H9 (cell line): ENCODE data around the gene CHRM4. TPM values are rescaled to one million over a fixed set of nuclear protein-coding genes. Genes with fewer than 3 reads are reported as not detected.

Experiments
- DNase-seq: peaks from one replicate; pipeline ENCODE4 v3.0.0-alpha.2; 2017
- H2AFZ ChIP-seq: one replicate; pipeline ENCODE4 v1.6.1; 2013; ENCODE audit warnings: mild to moderate bottlenecking, low read length, control low read depth, moderate library complexity
- H2AK5ac ChIP-seq: 2 replicates; pipeline ENCODE4 v1.6.1; 2013; ENCODE audit warnings: low read length, control low read depth, mixed read lengths; ENCODE audit not compliant: insufficient read length
- H2BK120ac ChIP-seq: one replicate; pipeline ENCODE4 v1.6.1; 2013; ENCODE audit warnings: low read depth, mild to moderate bottlenecking, low read length, control low read depth, inconsistent platforms; ENCODE audit not compliant: poor library complexity, severe bottlenecking
- H2BK12ac ChIP-seq: 2 replicates; pipeline ENCODE4 v1.6.1; 2013; ENCODE audit warnings: low read length, control low read depth, mixed read lengths, low read depth; ENCODE audit not compliant: insufficient read length
- H2BK15ac ChIP-seq: 2 replicates; pipeline ENCODE4 v1.6.1; 2013; ENCODE audit warnings: low read depth, low read length, control low read depth
- H2BK20ac ChIP-seq: one replicate; pipeline ENCODE4 v1.6.1; 2013; ENCODE audit warnings: low read depth, mild to moderate bottlenecking, low read length, control low read depth, inconsistent platforms; ENCODE audit not compliant: poor library complexity, severe bottlenecking
- H2BK5ac ChIP-seq: 2 replicates; pipeline ENCODE4 v1.6.1; 2013; ENCODE audit warnings: low read length, control low read depth, mixed read lengths; ENCODE audit not compliant: insufficient read length
- H3K14ac ChIP-seq: 2 replicates; pipeline ENCODE4 v1.6.1; 2013; ENCODE audit warnings: low read length, control low read depth; ENCODE audit not compliant: insufficient read depth
- H3K18ac ChIP-seq: 2 replicates; pipeline ENCODE4 v1.6.1; 2013; ENCODE audit warnings: low read depth, mild to moderate bottlenecking, mixed read lengths, low read length, control low read depth; ENCODE audit not compliant: insufficient read length
- H3K23ac ChIP-seq: 2 replicates; pipeline ENCODE4 v1.6.1; 2013; ENCODE audit warnings: low read length, control low read depth, mixed read lengths, low read depth; ENCODE audit not compliant: insufficient read length
- H3K23me2 ChIP-seq: 2 replicates; pipeline ENCODE4 v1.6.1; 2013; ENCODE audit warnings: low read depth, mild to moderate bottlenecking, mixed read lengths, low read length, control low read depth; ENCODE audit not compliant: insufficient read length, poor library complexity, severe bottlenecking
- H3K27ac ChIP-seq: 2 replicates; pipeline ENCODE4 v1.5.1; 2013; ENCODE audit warnings: low read length, control low read depth, mixed read lengths, low read depth; ENCODE audit not compliant: insufficient read length
- H3K27me3 ChIP-seq: 2 replicates; pipeline ENCODE4 v1.6.1; 2013; ENCODE audit warnings: low read length, control low read depth, inconsistent platforms; ENCODE audit not compliant: insufficient read depth
- H3K4ac ChIP-seq: 2 replicates; pipeline ENCODE4 v1.6.1; 2013; ENCODE audit warnings: low read depth, mild to moderate bottlenecking, control low read depth, inconsistent platforms, low read length, moderate library complexity
- H3K4me1 ChIP-seq: 2 replicates; pipeline ENCODE4 v1.6.1; 2013; ENCODE audit warnings: low read length, control low read depth, inconsistent platforms; ENCODE audit not compliant: insufficient read depth
- H3K4me2 ChIP-seq: 2 replicates; pipeline ENCODE4 v1.6.1; 2013; ENCODE audit warnings: low read length, control low read depth, mixed read lengths; ENCODE audit not compliant: insufficient read length, insufficient read depth
- H3K56ac ChIP-seq: 2 replicates; pipeline ENCODE4 v1.6.1; 2013; ENCODE audit warnings: low read depth, mild to moderate bottlenecking, mixed read lengths, low read length, control low read depth; ENCODE audit not compliant: insufficient read length
- H3K79me1 ChIP-seq: 2 replicates; pipeline ENCODE4 v1.6.1; 2013; ENCODE audit warnings: low read depth, mild to moderate bottlenecking, moderate library complexity, low read length, control low read depth, inconsistent platforms; ENCODE audit not compliant: insufficient read depth, poor library complexity, severe bottlenecking
- H3K79me2 ChIP-seq: 2 replicates; pipeline ENCODE4 v1.6.1; 2013; ENCODE audit warnings: low read length, control low read depth, inconsistent platforms; ENCODE audit not compliant: insufficient read depth
- H3K9ac ChIP-seq: 2 replicates; pipeline ENCODE4 v1.6.1; 2013; ENCODE audit warnings: low read length, control low read depth, mixed read lengths; ENCODE audit not compliant: insufficient read length; ENCODE audit errors: extremely low read depth
- H3K9me3 ChIP-seq: one replicate; pipeline ENCODE4 v1.6.1; 2013; ENCODE audit warnings: low read depth, low read length, inconsistent platforms; ENCODE audit not compliant: control insufficient read depth
- H3T11ph ChIP-seq: one replicate; pipeline ENCODE4 v1.6.1; 2013; ENCODE audit warnings: mild to moderate bottlenecking, low read length, control low read depth, inconsistent platforms
- H4K20me1 ChIP-seq: one replicate; pipeline ENCODE4 v1.6.1; 2013; ENCODE audit not compliant: control insufficient read depth, insufficient read length, insufficient read depth
- H4K5ac ChIP-seq: 2 replicates; pipeline ENCODE4 v1.6.1; 2013; ENCODE audit warnings: low read depth, mild to moderate bottlenecking, mixed read lengths, low read length, control low read depth; ENCODE audit not compliant: insufficient read length
- H4K8ac ChIP-seq: replicated peaks from 2 replicates; pipeline ENCODE4 v1.6.1; 2013; ENCODE audit warnings: low read length, control low read depth, mixed read lengths, low read depth; ENCODE audit not compliant: insufficient read length
- H4K91ac ChIP-seq: 2 replicates; pipeline ENCODE4 v1.6.1; 2013; ENCODE audit warnings: low read depth, mild to moderate bottlenecking, moderate library complexity, mixed read lengths, low read length, control low read depth; ENCODE audit not compliant: insufficient read length
- H3K27ac Mint-ChIP-seq, 3 experiments: 2 replicates in 2 of 3; 3 replicates in 1 of 3; pipeline ENCODE4 v1.8.0; 2020 to 2021; ENCODE audit warnings: mixed read lengths in 3 of 3, mild to moderate bottlenecking in 1 of 3, moderate library complexity in 1 of 3
- H3K27me3 Mint-ChIP-seq: 2 replicates; pipeline ENCODE4 v1.8.0; 2021; ENCODE audit warnings: low read depth, mild to moderate bottlenecking, moderate library complexity, mixed read lengths
- H3K36me3 Mint-ChIP-seq, 3 experiments: 2 replicates in 2 of 3; 3 replicates in 1 of 3; pipeline ENCODE4 v1.8.0; 2020 to 2021; ENCODE audit warnings: low read depth in 3 of 3, mixed read lengths in 3 of 3; ENCODE audit not compliant: insufficient read depth in 1 of 3
- H3K4me1 Mint-ChIP-seq, 2 experiments: 2 replicates each; pipeline ENCODE4 v1.8.0; 2020; ENCODE audit warnings: mixed read lengths in 2 of 2
- H3K4me3 Mint-ChIP-seq, 2 experiments: 2 replicates in 1 of 2; 3 replicates in 1 of 2; pipeline ENCODE4 v1.8.0; 2020 to 2021; ENCODE audit warnings: mild to moderate bottlenecking in 2 of 2, mixed read lengths in 2 of 2, moderate library complexity in 1 of 2
- H3K9me3 Mint-ChIP-seq, 2 experiments: 2 replicates in 1 of 2; 3 replicates in 1 of 2; pipeline ENCODE4 v1.8.0; 2020; ENCODE audit warnings: mild to moderate bottlenecking in 2 of 2, mixed read lengths in 2 of 2, moderate library complexity in 1 of 2
- CTCF ChIP-seq: fragments of 200-600 bp; sonication (generic); conservative IDR thresholded peaks from 3 replicates; pipeline ENCODE4 v1.8.0; 2021; ENCODE audit warnings: antibody characterized with exemption, mild to moderate bottlenecking
- WGBS: extraction: QIAGEN DNeasy Blood & Tissue Kit; methylation state at CpG from one replicate; pipeline ENCODE4 v1.1.7; 2013; ENCODE audit warnings: missing lambda C conversion rate, low lambda C conversion rate, mixed read lengths; ENCODE audit not compliant: insufficient read length; ENCODE audit errors: extremely low coverage; 5-methylcytosine and 5-hydroxymethylcytosine counted together
- total RNA-seq: library from RNA; stranded (reverse); gene quantifications from 2 replicates; pipeline ENCODE4 v1.2.1, GENCODE V29; 2021

Gene CHRM4
- total RNA-seq, 1 experiment from 2014 or later, result 1.0 TPM

- H3K79me2 ChIP-seq, result no peaks in the 10 kb centered on the region
- no peak overlapping the region for H3K9ac ChIP-seq
- DNase-seq, result no peak
- TF ChIP-seq CTCF, result no peak
- no peak overlapping the region for H2BK5ac ChIP-seq
- no peaks in the 10 kb centered on the region for H4K20me1 ChIP-seq
- H3K27me3 ChIP-seq, result no peaks in the 10 kb centered on the region
- no peaks in the 10 kb centered on the region for H3K4me1 ChIP-seq
- H3T11ph ChIP-seq, result no peak overlapping the region
- no peak overlapping the region for H2AFZ ChIP-seq
- H2BK12ac ChIP-seq, result no peak overlapping the region
- no peak overlapping the region for H4K5ac ChIP-seq
- Mint-ChIP-seq H3K27ac (no peak overlapping the region), H3K4me1 (peaks cover 5 to 8% of the 10 kb centered on the region in 2 experiments; a peak in 3 of 4 replicates), H3K36me3 (peaks cover 13 to 48% (median 20%) of the 10 kb centered on the region in 3 experiments), H3K4me3 (no peak overlapping the region), H3K27me3 (no peaks in the 10 kb centered on the region), H3K9me3 (no peaks in the 10 kb centered on the region)
- H4K8ac ChIP-seq, result no peak overlapping the region
- no peak overlapping the region for H3K18ac ChIP-seq
- H3K79me1 ChIP-seq, result no peaks in the 10 kb centered on the region
- no peak overlapping the region for H3K4ac ChIP-seq
- H2BK120ac ChIP-seq, result no peak overlapping the region
- H2BK15ac ChIP-seq, result no peak overlapping the region
- WGBS, result no CpG with 5 or more reads among the region's 6 CpGs
- no peak overlapping the region for H3K4me2 ChIP-seq
- no peaks in the 10 kb centered on the region for H3K23me2 ChIP-seq
- H3K27ac ChIP-seq, result no peak overlapping the region
- H3K23ac ChIP-seq, result no peak overlapping the region
- H3K56ac ChIP-seq, result no peak overlapping the region
- no peak overlapping the region for H4K91ac ChIP-seq
- H3K9me3 ChIP-seq, result no peaks in the 10 kb centered on the region
- H2AK5ac ChIP-seq, result no peak overlapping the region
- no peak overlapping the region for H3K14ac ChIP-seq
- no peak overlapping the region for H2BK20ac ChIP-seq
These were observed 16.9 kb upstream of the CHRM4 start for GRCh38 chr11:46408407-46408986.
